GM15510 (cell line): Measurements from ENCODE around the gene INHBE.

Source experiments
- POLR2A ChIP-seq: IDR thresholded peaks from 3 replicates; pipeline ENCODE4 v1.6.1; 2011; ENCODE audit warnings: borderline replicate concordance; ENCODE audit not compliant: insufficient read length; ENCODE audit errors: extremely low read depth

Gene INHBE

GRCh38 chr12:57455374-57456144, 452 bp downstream of the INHBE start:
- TF ChIP-seq POLR2A = no peak

- TF ChIP-seq POLR2A = no peak
Measured at GRCh38 chr12:57456145-57456700, 1.1 kb downstream of the INHBE start.

- TF ChIP-seq POLR2A = no peak
Measured at GRCh38 chr12:57456737-57457490, 1.8 kb downstream of the INHBE start.

- no peak for TF ChIP-seq POLR2A
Measured at GRCh38 chr12:57458665-57459054, 3.6 kb downstream of the INHBE start.

GRCh38 chr12:57459055-57459749, 4.1 kb downstream of the INHBE start:
- TF ChIP-seq POLR2A = peak; percentile 63

GRCh38 chr12:57459750-57460467, 4.8 kb downstream of the INHBE start, which contains the start of gene GLI1:
TSS of gene GLI1 (plus strand) at chr12:57459785. CDS start at chr12:57463692, 3,907 bp downstream.
- TF ChIP-seq POLR2A = no peak

GRCh38 chr12:57460468-57460784, 5.3 kb downstream of the INHBE start:
- TF ChIP-seq POLR2A = no peak

- TF ChIP-seq POLR2A = no peak
Measured at GRCh38 chr12:57460841-57461275, 5.8 kb downstream of the INHBE start.

GRCh38 chr12:57461276-57461916, 6.3 kb downstream of the INHBE start:
- no peak for TF ChIP-seq POLR2A

GRCh38 chr12:57461917-57462250, 6.8 kb downstream of the INHBE start:
- TF ChIP-seq POLR2A = no peak

- peak; percentile 20 for TF ChIP-seq POLR2A
Measured at GRCh38 chr12:57462251-57462911, 7.3 kb downstream of the INHBE start.

GRCh38 chr12:57462912-57463253, 7.8 kb downstream of the INHBE start:
- TF ChIP-seq POLR2A = no peak

- TF ChIP-seq POLR2A = no peak
Measured at GRCh38 chr12:57464569-57464968, 9.5 kb downstream of the INHBE start.
